B cell (primary cell): ENCODE data around the gene MYPOP.

Experiments
- CTCF ChIP-seq: fragments of 200-600 bp; IDR thresholded peaks from one replicate; pipeline ENCODE4 v1.8.0; 2022; ENCODE audit warnings: antibody characterized with exemption, mild to moderate bottlenecking
- EZH2 ChIP-seq: IDR thresholded peaks from 2 replicates; pipeline ENCODE4 v1.6.1; 2012; ENCODE audit warnings: borderline replicate concordance, low read depth, mild to moderate bottlenecking, moderate library complexity, low read length; ENCODE audit not compliant: insufficient read depth, poor library complexity, severe bottlenecking

GRCh38 chr19:45911291-45911690 is 8.9 kb upstream of the MYPOP start:
- no peak for TF ChIP-seq EZH2
- TF ChIP-seq CTCF, result no peak
